Measurements from ENCODE around the gene MCMBP.
"Not testable (repeated sequence)": the region's sequence is repeated elsewhere in the genome, so short reads cannot be mapped to it uniquely, and the experiment has no call there.

MCMBP gene

GRCh38 chr10:119872610-119872859 is at the start of gene MCMBP:
Gene MCMBP (minus strand): TSS chr10:119872843. CDS start chr10:119872584, 259 bp downstream.
- no peak for DNase-seq

- no peak for DNase-seq
These were observed 47.2 kb upstream of the MCMBP start for GRCh38 chr10:119919826-119920225.

- no peak for DNase-seq
These were observed 46.6 kb upstream of the MCMBP start for GRCh38 chr10:119919271-119919670.

- DNase-seq = peak; percentile 34
These were observed 45.1 kb upstream of the MCMBP start for GRCh38 chr10:119917777-119918176.

GRCh38 chr10:119910689-119911088 is 38.0 kb upstream of the MCMBP start:
- no peak for DNase-seq

GRCh38 chr10:119908166-119908565 is 35.5 kb upstream of the MCMBP start:
- no peak for DNase-seq

- not testable (repeated sequence) for DNase-seq
These were observed 35.1 kb upstream of the MCMBP start for GRCh38 chr10:119907695-119908094.

GRCh38 chr10:119903946-119904666 is 31.5 kb upstream of the MCMBP start:
- DNase-seq = no peak

- no peak for DNase-seq
These were observed 25.9 kb upstream of the MCMBP start for GRCh38 chr10:119898577-119898976.

GRCh38 chr10:119896937-119897770 is 24.5 kb upstream of the MCMBP start:
- DNase-seq = no peak

GRCh38 chr10:119896061-119896655 is 23.5 kb upstream of the MCMBP start:
- DNase-seq = peak; percentile 75

- DNase-seq = no peak
These were observed 21.3 kb upstream of the MCMBP start for GRCh38 chr10:119893845-119894427.

- no peak for DNase-seq
These were observed 20.4 kb upstream of the MCMBP start for GRCh38 chr10:119893074-119893473.

- peak; percentile 97 for DNase-seq
These were observed 19.8 kb upstream of the MCMBP start, which contains the start of gene SEC23IP for GRCh38 chr10:119892188-119893065. Gene SEC23IP (plus strand): TSS chr10:119892730. CDS start chr10:119892783, 53 bp downstream.

GRCh38 chr10:119891849-119892187 is 19.2 kb upstream of the MCMBP start:
- DNase-seq = not testable (repeated sequence)

- not testable (repeated sequence) for DNase-seq
These were observed 17.7 kb upstream of the MCMBP start for GRCh38 chr10:119890307-119890706.

GRCh38 chr10:119889201-119889600 is 16.6 kb upstream of the MCMBP start:
- DNase-seq = peak; percentile 42

- DNase-seq = not testable (repeated sequence)
These were observed 16.1 kb upstream of the MCMBP start for GRCh38 chr10:119888715-119889114.

- DNase-seq = not testable (repeated sequence)
These were observed 13.4 kb upstream of the MCMBP start for GRCh38 chr10:119886070-119886469.

- not testable (repeated sequence) for DNase-seq
These were observed 11.4 kb upstream of the MCMBP start for GRCh38 chr10:119883901-119884611.

GRCh38 chr10:119878524-119878923 is 5.9 kb upstream of the MCMBP start:
- peak; percentile 33 for DNase-seq
